ENCODE measurements around the gene TUFM. TPM values are rescaled to one million over a fixed set of nuclear protein-coding genes. Genes with fewer than 3 reads are reported as not detected.
"Not testable (repeated sequence)": the region's sequence is repeated elsewhere in the genome, so short reads cannot be mapped to it uniquely, and the experiment has no call there.

TUFM gene
- total and polyA plus RNA-seq, 10 donors, result 76.3 to 194 (median 117) TPM

- H3K4me1 ChIP-seq, result no peaks in the 10 kb centered on the region
- 67 to 80% (median 69%) methylated on average over 14 of the region's 14 CpGs for WGBS, 5 donors
- no peaks in the 10 kb centered on the region for H3K36me3 ChIP-seq
- no peaks in the 10 kb centered on the region for H3K27me3 ChIP-seq (replicated peaks in 1 of 7)
- intact Hi-C loops (cut with DNase I; ENCODE audit: low total_unique reads), result no loop called here
- no peaks in the 10 kb centered on the region for H3K9me3 ChIP-seq
- TF ChIP-seq POLR2A (IDR thresholded peaks at IDR 0.05) (no peak), POLR2AphosphoS5 (IDR thresholded peaks at IDR 0.05) (no peak)
- TF ChIP-seq, protein P1, sequence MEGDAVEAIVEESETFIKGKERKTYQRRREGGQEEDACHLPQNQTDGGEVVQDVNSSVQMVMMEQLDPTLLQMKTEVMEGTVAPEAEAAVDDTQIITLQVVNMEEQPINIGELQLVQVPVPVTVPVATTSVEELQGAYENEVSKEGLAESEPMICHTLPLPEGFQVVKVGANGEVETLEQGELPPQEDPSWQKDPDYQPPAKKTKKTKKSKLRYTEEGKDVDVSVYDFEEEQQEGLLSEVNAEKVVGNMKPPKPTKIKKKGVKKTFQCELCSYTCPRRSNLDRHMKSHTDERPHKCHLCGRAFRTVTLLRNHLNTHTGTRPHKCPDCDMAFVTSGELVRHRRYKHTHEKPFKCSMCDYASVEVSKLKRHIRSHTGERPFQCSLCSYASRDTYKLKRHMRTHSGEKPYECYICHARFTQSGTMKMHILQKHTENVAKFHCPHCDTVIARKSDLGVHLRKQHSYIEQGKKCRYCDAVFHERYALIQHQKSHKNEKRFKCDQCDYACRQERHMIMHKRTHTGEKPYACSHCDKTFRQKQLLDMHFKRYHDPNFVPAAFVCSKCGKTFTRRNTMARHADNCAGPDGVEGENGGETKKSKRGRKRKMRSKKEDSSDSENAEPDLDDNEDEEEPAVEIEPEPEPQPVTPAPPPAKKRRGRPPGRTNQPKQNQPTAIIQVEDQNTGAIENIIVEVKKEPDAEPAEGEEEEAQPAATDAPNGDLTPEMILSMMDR (IDR thresholded peaks at IDR 0.05 in 8 of 11, conservative IDR thresholded peaks at IDR 0.05 in 3 of 11), result no peak
- H3K27ac ChIP-seq, result no peak overlapping the region
- DNase-seq, result no peak
- no peak overlapping the region for H3K4me3 ChIP-seq
Observed at GRCh38 chr16:28891964-28892890, 46.1 kb upstream of the TUFM start.

DNA sequence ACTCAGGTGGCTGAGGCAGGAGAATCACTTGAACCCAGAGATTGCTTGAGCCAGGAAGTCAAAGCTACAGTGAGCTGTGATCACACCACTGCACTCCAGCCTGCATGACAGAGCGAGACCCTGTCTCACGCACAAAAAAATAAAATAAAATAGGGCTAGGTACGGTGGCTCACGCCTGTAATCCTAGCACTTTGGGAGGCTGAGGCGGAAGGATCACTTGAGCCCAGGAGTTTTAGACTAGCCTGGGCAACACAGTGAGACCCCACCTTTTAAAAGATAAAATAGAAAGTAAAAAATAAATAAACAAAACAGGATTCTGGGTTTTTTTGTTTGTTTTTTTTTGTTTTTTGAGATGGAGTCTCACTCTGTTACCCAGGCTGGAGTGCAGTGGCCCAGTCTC is 44.2 kb upstream of the TUFM start:
- H3K4me3 ChIP-seq; H3K36me3 ChIP-seq; DNase-seq; H3K27me3 ChIP-seq (replicated peaks in 1 of 7); intact Hi-C loops (cut with DNase I; ENCODE audit: low total_unique reads); H3K9me3 ChIP-seq; H3K4me1 ChIP-seq; H3K27ac ChIP-seq: not testable (repeated sequence)
- 91 to 95% (median 94%) methylated on average over 5 of the region's 5 CpGs for WGBS, 5 donors

- TF ChIP-seq, protein P1 (IDR thresholded peaks at IDR 0.05 in 8 of 11, conservative IDR thresholded peaks at IDR 0.05 in 3 of 11), result no peak
- TF ChIP-seq POLR2A (IDR thresholded peaks at IDR 0.05) (no peak), POLR2AphosphoS5 (IDR thresholded peaks at IDR 0.05) (no peak)
- Histone ChIP-seq H3K4me1 (no peaks in the 10 kb centered on the region), H3K27ac (no peak overlapping the region), H3K36me3 (no peaks in the 10 kb centered on the region), H3K27me3 (replicated peaks in 1 of 7) (peaks cover 0 to 17% (median 0%) of the 10 kb centered on the region in 7 donors), H3K4me3 (no peak overlapping the region), H3K9me3 (no peaks in the 10 kb centered on the region)
- 77 to 96% (median 85%) methylated on average over 7 to 10 of the region's 10 CpGs for WGBS, 5 donors
- no peak for DNase-seq
- intact Hi-C loops (cut with DNase I; ENCODE audit: low total_unique reads), result no loop called here
Observed at GRCh38 chr16:28886945-28887344, 40.8 kb upstream of the TUFM start.

- Histone ChIP-seq H3K27ac (no peak overlapping the region), H3K36me3 (no peaks in the 10 kb centered on the region), H3K4me3 (no peak overlapping the region), H3K4me1 (peaks cover 6 to 22% (median 13%) of the 10 kb centered on the region in 6 donors), H3K27me3 (replicated peaks in 1 of 7) (peaks cover 0 to 34% (median 0%) of the 10 kb centered on the region in 7 donors), H3K9me3 (no peaks in the 10 kb centered on the region)
- intact Hi-C loops (cut with DNase I; ENCODE audit: low total_unique reads), result no loop called here
- DNase-seq, result no peak
- WGBS, 5 donors, result 90 to 97% (median 93%) methylated on average over 6 of the region's 6 CpGs
- TF ChIP-seq POLR2A (IDR thresholded peaks at IDR 0.05) (no peak), POLR2AphosphoS5 (IDR thresholded peaks at IDR 0.05) (no peak)
- TF ChIP-seq, protein P1 (IDR thresholded peaks at IDR 0.05 in 8 of 11, conservative IDR thresholded peaks at IDR 0.05 in 3 of 11), result no peak
Observed at GRCh38 chr16:28884045-28884444, 37.9 kb upstream of the TUFM start.
